DMS153 treated with DMSO at 0.1 percent for 48 hours (cell line): ENCODE measurements around the gene ATF4.

Experiments
- DNase-seq: peaks from one replicate; lab custom pipeline; 2025; ENCODE audit not compliant: unreplicated experiment; lab: John Stamatoyannopoulos, UW

ATF4 gene, protein sequence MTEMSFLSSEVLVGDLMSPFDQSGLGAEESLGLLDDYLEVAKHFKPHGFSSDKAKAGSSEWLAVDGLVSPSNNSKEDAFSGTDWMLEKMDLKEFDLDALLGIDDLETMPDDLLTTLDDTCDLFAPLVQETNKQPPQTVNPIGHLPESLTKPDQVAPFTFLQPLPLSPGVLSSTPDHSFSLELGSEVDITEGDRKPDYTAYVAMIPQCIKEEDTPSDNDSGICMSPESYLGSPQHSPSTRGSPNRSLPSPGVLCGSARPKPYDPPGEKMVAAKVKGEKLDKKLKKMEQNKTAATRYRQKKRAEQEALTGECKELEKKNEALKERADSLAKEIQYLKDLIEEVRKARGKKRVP

DNA sequence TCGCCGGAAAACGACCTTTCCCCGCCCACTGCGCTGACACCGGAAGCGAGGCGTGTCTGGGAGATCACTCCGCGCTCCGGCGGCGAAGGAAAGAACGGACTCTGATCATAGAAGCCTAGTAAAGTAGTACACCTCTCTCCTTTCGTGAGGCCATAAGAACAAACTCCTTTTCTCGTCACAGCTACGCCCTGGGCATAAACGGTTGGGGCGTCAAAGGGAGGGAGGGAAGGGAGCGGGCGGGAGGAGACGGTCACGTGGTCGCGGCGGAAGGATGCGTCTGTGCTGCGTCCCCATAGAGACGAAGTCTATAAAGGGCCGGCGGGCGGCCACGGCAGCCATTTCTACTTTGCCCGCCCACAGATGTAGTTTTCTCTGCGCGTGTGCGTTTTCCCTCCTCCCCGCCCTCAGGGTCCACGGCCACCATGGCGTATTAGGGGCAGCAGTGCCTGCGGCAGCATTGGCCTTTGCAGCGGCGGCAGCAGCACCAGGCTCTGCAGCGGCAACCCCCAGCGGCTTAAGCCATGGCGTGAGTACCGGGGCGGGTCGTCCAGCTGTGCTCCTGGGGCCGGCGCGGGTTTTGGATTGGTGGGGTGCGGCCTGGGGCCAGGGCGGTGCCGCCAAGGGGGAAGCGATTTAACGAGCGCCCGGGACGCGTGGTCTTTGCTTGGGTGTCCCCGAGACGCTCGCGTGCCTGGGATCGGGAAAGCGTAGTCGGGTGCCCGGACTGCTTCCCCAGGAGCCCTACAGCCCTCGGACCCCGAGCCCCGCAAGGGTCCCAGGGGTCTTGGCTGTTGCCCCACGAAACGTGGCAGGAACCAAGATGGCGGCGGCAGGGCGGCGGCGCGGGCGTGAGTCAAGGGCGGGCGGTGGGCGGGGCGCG is at the start of gene ATF4:
TSS of gene ATF4 (plus strand) at position 337 of the 880 bp plus-strand sequence. CDS start 884 bp downstream, outside the sequence.
- DNase-seq = peak; percentile 94

- DNase-seq = no peak
Measured at GRCh38 chr22:39471381-39472141, 48.8 kb upstream of the ATF4 start.

DNA sequence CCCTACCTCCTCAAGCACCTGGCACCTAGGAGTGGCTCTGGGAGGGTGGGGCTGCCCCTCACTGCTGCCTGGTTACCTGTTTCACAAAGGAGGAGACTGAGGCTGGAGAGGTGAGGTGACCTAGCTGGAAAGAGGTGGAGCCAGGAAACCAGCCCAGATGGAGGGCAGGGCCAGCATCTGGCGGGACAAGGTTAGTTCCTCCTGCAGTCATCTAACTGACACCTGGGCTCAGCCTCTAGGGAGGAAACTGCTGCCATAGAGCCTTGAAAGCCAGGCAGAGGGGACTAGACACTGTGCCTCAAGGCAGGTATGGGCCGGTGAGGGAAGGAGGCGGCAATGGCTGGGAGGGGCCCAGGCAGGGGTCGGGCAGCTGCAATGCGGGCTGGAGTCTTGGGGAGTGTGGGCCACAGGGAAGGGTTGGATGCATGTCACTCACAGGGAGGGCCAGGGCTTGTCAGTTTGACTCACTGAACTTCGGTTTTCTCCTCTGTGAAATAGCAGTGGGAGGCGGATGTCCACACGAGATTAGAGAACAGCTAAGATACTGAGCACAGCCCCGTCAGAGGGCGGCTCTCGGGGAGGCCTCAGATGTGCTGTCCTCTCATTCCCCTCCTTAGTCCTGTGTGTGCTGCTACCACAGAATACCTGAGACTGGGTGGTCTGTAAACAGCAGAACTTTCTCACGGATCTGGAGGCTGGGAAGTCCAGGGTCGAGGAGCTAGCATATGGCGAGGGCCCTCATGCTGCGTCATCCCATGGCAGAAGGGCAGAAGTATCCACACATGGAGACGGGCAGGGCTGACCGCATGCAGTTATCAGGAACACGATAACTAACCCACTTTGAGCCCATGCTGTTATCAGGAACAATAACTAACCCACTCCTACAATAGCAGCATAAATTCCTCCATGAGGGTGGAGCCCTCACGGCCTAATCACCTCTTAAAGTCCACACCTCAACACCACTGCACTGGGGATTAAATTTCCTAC is 47.5 kb upstream of the ATF4 start:
- peak; percentile 78 for DNase-seq

GRCh38 chr22:39473851-39474250 is 46.5 kb upstream of the ATF4 start:
- no peak for DNase-seq

DNA sequence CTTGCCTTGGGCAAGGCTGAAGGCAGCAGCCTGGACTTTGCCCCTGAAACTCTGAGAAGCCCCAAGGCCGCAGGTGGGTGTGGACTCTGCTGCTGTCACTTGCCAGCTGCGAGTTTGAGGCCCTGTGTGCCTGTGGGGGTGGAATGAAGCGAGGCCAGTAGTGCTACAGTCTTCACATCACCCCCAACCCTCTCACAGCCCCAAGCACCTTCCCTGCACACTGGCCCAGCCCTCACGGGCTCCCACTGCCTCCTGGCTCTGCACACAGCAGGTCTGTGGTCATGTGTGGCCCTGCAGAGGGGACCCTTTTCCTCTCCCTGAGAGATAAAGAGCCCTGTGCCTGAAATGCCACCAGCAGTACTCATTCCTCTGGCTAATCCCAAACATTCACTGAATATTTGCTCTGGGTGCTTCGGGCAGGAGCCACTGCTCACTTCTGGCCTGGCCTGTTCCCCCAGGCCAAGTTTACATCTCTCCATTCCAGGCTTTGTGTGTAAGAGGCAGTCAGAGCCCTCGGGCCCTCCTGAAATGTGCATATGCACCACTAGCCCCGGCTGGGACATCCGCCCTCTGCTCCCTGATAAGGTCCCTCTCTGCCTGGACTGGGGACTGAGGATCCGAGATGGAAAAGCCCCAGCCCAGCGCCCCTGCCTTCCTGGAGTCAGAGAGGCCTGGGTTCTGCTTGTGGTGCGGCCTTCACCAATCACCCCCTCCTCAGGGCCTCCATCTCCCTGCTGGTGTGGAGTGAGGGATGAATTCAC is 45.8 kb upstream of the ATF4 start:
- DNase-seq = no peak

DNA sequence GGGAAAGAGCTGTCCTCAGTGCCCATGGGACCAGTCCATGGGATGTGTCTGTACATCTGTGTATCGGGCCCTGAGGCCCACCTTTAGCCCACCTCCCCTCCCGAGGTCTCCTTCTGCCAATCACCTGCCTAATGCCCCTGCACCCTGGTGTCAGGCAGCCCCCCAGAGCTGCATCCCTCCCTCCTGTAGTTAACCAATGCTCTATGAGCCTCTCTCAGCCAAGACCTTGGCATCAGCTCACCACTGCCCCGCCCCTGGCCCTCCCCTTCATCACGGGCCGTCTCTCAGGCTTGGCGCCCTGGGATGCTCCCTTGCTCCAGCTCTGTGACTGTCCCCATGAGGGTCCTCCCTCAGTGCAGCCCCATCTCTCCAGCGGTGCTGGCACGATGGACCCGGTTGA is 45.0 kb upstream of the ATF4 start:
- DNase-seq = no peak

- DNase-seq = no peak
Measured at GRCh38 chr22:39475902-39476301, 44.5 kb upstream of the ATF4 start.

DNA sequence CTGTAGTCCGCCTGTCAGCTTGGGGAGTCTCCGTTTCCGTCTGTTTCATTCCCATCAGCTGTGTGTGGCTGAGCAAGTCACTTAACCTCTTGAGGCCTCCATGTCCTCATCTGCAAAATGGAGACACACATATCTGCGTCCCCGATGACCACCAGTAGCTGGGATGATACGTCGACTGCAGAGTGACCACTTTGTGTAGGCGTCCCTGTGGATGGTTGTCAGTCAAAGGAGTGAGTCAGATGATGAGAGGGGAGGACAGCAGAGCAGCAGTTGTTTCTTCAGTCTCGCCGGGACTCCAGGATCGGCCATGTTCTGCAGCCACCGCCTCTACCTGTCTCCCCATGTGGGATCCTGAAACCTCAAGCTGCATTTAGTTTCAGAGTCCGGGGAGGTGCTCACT is 43.7 kb upstream of the ATF4 start:
- no peak for DNase-seq

DNA sequence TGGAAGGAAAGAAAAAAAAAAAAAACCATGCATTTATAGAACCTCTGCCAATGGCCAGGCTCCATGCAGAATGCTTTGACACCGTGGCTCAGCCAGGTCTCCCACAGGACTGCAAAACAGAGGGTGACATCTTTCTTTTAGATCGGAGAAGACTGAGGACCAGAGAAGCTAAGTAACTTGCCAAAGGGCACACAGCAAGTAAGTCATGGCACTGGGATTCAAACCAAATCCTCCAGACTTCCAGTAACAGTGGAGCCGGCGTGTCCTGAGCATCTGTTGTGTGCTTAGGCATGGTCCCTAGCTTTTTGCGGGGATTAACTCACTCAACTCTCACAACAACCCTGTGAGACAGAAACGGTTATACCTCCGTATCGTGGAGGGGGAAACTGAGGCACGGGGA is 42.8 kb upstream of the ATF4 start:
- no peak for DNase-seq

DNA sequence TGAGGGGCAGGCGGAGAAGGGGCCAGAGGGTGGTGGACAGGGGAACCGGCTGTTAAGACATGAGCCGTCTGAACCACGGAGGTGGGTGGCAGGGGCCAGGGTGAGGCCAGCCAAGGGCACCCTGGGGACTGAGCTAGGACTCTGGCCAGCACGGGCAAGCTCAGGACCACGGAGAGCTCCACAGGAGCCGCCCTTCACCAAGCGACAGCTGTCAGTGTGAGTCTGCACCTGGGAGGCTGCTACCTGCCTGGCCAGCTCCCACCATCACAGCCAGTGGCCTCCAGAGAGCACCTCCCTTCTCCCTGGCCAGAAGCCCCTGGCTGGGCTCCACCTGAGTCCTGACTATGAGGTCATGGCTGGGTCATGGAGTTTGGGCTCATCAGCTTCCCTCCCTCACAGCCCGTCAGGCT is 41.9 kb upstream of the ATF4 start:
- DNase-seq = no peak

DNA sequence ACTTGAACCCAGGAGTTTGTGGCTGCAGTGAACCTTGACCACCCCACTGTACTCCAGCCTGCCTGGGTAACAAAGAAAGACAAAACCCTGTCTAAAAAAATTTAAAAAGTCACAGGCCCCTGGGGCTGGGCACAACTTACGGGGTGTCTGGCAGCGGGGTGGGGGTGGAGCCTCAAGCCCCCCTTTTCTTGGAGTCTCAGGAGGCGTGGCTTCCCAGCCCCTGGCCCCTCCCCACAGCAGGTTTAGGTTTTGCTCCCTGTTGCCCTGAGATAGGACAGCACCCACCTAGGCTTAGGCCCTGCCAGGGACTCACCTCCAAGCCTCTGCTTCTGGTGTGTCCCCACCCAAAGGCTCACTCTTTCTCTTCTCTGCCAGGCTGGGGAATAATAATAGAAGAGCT is 41.1 kb upstream of the ATF4 start:
- DNase-seq = no peak

GRCh38 chr22:39480557-39480956 is 39.8 kb upstream of the ATF4 start:
- no peak for DNase-seq

- no peak for DNase-seq
Measured at GRCh38 chr22:39481054-39481453, 39.3 kb upstream of the ATF4 start.

GRCh38 chr22:39481595-39481994 is 38.8 kb upstream of the ATF4 start:
- no peak for DNase-seq

DNA sequence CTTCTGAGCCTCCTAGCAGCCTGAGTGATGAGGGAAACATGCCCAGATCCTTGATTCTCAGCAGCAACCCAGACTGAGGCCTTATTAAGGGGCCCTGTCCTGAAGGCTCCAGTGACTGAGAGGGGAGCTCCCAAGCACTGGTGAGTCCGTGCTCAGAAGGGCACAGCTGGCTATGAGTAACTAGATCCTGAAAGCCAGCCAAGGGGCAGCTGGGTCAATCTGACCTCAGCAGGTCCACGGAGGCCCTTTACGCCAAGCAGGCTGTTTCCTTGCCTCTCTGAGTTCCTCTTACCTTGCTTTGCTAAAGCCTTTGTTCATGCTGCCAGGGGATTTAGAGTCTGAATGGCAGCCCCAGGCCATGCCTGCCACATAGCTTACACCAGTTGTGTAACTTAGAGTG is 37.6 kb upstream of the ATF4 start:
- no peak for DNase-seq

DNA sequence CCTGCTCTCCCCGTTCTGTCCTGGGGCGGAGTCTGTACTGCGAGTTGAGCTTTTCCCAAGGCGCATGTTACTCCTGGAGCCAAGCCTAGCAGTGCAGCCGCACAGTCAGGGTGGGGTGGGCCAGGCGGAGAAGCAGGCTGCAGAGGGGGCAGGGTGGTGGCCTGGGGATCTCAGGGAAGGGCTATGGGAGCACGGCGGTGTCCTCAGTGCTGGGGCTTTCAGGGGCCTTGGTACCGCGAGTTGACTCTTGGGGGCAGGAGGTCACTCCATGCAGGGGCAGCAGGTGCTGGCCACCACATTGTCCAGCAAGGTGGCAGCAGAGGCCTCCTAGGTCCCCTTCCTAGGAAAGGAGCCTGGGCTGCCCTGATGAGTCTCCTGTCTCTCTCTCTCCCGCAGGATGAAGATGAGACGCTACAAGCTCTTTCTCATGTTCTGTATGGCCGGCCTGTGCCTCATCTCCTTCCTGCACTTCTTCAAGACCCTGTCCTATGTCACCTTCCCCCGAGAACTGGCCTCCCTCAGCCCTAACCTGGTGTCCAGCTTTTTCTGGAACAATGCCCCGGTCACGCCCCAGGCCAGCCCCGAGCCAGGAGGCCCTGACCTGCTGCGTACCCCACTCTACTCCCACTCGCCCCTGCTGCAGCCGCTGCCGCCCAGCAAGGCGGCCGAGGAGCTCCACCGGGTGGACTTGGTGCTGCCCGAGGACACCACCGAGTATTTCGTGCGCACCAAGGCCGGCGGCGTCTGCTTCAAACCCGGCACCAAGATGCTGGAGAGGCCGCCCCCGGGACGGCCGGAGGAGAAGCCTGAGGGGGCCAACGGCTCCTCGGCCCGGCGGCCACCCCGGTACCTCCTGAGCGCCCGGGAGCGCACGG is 33.2 kb upstream of the ATF4 start:
- no peak for DNase-seq

DNA sequence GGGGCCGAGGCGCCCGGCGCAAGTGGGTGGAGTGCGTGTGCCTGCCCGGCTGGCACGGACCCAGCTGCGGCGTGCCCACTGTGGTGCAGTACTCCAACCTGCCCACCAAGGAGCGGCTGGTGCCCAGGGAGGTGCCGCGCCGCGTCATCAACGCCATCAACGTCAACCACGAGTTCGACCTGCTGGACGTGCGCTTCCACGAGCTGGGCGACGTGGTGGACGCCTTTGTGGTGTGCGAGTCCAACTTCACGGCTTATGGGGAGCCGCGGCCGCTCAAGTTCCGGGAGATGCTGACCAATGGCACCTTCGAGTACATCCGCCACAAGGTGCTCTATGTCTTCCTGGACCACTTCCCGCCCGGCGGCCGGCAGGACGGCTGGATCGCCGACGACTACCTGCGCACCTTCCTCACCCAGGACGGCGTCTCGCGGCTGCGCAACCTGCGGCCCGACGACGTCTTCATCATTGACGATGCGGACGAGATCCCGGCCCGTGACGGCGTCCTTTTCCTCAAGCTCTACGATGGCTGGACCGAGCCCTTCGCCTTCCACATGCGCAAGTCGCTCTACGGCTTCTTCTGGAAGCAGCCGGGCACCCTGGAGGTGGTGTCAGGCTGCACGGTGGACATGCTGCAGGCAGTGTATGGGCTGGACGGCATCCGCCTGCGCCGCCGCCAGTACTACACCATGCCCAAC is 32.4 kb upstream of the ATF4 start:
- DNase-seq = no peak

DNA sequence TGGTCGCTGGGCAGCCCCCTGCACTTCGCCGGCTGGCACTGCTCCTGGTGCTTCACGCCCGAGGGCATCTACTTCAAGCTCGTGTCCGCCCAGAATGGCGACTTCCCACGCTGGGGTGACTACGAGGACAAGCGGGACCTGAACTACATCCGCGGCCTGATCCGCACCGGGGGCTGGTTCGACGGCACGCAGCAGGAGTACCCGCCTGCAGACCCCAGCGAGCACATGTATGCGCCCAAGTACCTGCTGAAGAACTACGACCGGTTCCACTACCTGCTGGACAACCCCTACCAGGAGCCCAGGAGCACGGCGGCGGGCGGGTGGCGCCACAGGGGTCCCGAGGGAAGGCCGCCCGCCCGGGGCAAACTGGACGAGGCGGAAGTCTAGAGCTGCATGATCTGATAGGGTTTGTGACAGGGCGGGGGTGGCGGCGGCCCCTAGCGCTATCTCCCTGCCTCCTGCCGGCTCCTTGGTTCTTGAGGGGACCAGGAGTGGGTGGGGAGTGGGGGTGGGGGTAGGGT is 31.7 kb upstream of the ATF4 start:
- DNase-seq = no peak
